Adrenal gland (tissue), 5 donors: ENCODE data around the gene ZFAND6.
"Not testable (repeated sequence)": the region's sequence is repeated elsewhere in the genome, so short reads cannot be mapped to it uniquely, and the experiment has no call there.

Experiments used
- POLR2A ChIP-seq, 2 donors: fragments of 450-650 bp; IDR thresholded peaks; one replicate each; pipeline ENCODE4 v1.6.1; 2017; ENCODE audit warnings: antibody characterized with exemption in 2 of 2, mild to moderate bottlenecking in 2 of 2, moderate library complexity in 1 of 2
- TF ChIP-seq, protein P1 (sequence below), 6 experiments: fragments of 450-650 bp in 4 of 6; fragments of 200-600 bp in 2 of 6; sonication (generic) in 1 of 6; IDR thresholded peaks; 1 replicate in 5 of 6; 2 replicates in 1 of 6; pipeline versions ENCODE4 v1.5.1 to v1.8.0; 2016 to 2021; ENCODE audit warnings: antibody characterized with exemption in 6 of 6, mild to moderate bottlenecking in 2 of 6, moderate library complexity in 1 of 6
- donor health status: DM: no; HTN: no; CAD: no.

DNA sequence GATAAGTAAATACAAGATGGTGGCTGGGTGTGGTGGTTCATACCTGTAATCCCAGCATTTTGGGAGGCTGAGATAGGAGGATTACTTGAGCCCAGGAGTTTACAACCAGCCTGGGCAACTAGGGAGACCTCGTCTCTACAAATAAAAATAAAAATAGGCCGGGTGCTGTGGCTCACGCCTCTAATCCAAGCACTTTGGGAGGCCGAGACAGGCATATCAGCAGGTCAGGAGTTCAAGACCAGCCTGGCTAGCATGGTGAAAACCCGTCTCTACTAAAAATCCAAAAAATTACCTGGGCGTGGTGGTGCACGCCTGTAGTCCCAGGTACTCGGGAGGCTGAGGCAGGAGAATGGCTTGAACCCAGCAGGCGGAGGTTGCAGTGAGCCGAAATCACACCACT lies 14.3 kb upstream of the ZFAND6 start:
- TF ChIP-seq, protein P1, sequence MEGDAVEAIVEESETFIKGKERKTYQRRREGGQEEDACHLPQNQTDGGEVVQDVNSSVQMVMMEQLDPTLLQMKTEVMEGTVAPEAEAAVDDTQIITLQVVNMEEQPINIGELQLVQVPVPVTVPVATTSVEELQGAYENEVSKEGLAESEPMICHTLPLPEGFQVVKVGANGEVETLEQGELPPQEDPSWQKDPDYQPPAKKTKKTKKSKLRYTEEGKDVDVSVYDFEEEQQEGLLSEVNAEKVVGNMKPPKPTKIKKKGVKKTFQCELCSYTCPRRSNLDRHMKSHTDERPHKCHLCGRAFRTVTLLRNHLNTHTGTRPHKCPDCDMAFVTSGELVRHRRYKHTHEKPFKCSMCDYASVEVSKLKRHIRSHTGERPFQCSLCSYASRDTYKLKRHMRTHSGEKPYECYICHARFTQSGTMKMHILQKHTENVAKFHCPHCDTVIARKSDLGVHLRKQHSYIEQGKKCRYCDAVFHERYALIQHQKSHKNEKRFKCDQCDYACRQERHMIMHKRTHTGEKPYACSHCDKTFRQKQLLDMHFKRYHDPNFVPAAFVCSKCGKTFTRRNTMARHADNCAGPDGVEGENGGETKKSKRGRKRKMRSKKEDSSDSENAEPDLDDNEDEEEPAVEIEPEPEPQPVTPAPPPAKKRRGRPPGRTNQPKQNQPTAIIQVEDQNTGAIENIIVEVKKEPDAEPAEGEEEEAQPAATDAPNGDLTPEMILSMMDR (IDR thresholded peaks at IDR 0.05): not testable (repeated sequence)
- not testable (repeated sequence) for TF ChIP-seq POLR2A (IDR thresholded peaks at IDR 0.05)
